Measurements from ENCODE around the gene L1CAM.

The L1CAM gene

DNA sequence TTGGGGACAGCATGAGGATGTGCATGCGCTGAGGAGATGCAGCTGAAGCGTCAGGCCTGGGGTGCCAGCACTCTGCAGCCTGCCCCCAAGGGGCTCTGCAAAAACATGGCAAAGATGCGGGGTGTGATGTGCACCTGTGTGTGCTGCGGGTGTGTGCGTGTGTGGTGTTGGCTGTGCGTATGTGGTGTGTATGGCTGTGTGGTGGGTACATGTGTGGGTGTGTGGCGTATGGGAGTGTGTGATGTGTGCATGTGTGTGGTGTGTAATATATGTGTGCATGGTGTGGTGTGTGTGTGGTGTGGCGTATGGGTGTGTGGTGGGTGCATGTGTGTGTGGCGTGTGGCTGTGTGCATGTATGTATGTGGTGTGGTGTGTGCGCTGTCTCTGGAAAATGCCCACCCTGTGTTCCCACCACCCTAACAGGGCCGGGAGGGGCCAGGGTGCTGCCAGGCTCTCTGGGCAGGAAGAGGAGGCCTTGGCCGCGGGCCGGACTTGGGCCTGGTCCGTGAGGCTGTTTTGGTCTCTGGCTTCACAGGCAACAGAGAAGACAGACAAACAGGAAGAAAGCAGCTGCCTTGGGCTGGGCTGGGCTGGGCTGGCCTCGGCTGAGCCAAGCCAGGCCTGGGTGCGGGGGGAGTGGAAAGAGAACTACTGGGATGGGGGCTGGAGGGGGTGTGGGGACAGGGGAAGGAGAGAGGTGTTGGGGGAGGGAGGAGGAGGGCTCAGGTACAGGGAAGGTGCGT is 17.4 kb upstream of the L1CAM start:
- no peak for DNase-seq

DNA sequence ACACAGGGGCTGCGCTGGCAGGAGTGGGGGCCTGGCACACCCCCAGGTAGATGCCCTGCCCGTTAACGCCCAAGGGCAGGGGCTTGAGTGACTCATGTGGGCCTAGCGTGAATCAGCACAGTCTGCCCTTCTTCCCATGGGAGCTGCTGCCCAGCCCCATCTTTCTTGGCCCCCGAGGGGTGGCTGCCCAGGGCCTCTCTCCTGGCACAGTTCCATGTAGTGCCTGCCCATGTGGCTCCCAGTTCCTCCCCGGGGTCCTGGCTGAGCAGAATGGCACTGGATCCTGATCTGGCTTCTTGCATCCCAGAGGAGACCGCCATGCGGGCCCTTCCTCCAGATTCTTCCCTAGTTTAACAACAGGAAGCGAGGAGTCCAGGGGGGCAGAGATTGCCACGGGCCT is 16.4 kb upstream of the L1CAM start:
- DNase-seq, result no peak

DNA sequence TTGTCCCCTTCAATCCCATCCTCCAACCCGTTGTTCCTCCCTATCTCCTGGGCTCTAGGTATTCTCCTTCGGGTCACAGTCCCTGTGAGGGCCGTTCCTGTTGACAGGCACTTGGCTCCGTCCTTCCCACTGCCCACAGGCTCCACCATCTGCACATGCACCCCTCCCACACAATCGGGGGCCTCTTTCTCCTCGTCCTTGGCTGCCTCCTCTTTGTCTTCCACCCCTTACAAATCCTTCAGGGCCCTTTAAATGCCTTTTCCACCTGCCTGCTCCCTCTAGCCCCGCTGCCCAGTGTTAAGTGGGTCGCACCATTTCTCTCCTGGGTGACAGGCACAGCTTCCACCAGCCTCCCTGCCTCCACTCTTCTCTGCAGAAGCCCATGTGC is 15.8 kb upstream of the L1CAM start:
- DNase-seq, result no peak

GRCh38 chrX:153900831-153901752 is 15.1 kb upstream of the L1CAM start:
- no peak for DNase-seq

DNA sequence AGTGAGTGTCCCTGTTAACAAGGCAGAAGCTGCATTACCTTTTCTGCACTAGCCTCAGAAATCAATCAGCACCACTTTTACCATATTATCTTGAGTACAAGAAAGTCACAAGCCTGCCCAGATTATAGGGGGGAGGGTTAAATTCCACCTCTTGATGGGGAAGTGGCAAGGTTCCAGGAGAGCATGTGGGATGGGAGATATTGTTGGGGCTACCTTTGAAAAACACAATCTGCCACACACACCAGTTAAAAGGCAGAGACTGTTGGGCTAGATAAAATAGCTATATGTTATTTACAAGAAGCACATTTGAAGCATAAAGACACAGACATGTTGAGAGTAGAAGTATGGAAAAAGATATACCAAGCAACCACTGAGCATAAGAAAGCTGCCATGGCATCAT is 11.9 kb upstream of the L1CAM start:
- no peak for DNase-seq

DNA sequence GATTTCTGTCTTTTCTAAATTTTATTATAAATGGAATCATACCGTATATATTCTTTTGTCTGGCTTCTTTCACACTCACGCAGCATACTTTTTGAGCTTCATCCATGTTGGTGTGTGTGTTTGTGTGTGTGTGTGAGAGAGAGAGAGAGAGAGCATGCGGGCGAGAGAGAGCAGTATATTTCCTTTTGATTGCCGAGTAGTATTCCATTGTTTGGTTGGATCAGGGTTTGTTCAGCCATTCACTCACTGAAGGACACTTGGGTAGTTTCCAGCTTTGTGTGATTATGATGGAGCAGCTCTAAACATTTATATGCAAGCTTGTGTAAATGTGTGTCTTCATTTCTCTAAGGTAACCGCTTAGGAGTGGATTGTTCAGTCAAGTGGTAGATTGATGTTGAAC is 3.1 kb upstream of the L1CAM start:
- no peak for DNase-seq

- DNase-seq, result no peak
These were observed 2.4 kb upstream of the L1CAM start for GRCh38 chrX:153888344-153888743.

DNA sequence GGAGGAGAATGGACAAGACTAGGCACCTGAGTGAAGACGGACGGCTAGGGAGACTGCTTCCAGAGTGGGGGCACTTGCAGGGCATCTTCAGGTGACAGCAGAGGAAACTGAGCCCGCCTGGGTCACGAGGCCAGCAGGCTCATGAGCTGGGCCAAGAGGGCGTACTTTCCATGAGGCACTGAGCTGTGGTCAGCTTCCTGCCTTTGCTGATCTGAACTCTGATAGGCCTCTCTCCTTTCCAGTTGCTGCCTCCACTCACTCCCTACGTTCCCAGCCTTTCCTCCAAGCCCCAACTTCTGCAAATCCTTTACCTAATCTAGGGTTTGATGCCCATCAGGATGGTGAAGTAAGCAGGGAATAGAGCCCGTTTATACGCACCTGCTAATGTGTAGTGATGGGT is 1.4 kb upstream of the L1CAM start:
- DNase-seq, result no peak

- DNase-seq, result no peak
These were observed 942 bp upstream of the L1CAM start for GRCh38 chrX:153886915-153887314.

- no peak for DNase-seq
These were observed 675 bp downstream of the L1CAM start for GRCh38 chrX:153885208-153885787.

- DNase-seq, result no peak
These were observed 1.4 kb downstream of the L1CAM start for GRCh38 chrX:153884590-153884989.

GRCh38 chrX:153884136-153884535 is 1.8 kb downstream of the L1CAM start:
- DNase-seq, result no peak

DNA sequence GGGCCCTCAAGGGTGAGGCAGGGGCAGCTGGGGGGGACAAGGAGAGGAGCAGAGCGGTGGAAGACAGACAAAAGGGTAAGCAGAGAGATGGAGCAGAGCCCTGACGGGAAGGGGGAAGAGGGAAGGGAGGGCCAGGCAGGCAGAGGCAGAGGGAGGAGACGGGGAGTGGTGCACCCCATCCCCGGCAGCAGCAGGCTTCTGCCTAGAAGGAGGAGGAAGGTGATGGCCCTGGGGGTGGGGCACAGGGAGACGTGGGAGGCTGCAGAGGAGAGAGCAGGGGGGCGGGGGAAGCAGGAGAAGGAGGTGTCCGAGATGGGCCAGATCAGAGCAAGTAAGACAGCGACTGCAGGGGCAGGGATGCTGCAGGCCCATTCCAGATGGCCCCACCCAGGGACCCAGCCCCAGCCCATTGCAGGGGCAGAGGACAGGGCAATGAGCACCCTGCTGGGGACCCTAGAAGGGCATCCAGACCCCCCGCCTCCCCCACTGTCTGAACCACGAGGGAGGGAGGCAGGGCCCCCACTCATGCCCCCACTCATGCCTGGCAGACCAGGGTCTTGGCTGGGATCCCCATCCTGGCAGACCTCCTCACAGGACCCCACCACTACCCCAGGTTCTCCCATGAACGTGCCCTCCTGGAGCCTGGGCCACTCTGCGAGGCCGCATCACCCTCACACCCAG is 2.7 kb downstream of the L1CAM start:
- no peak for DNase-seq

DNA sequence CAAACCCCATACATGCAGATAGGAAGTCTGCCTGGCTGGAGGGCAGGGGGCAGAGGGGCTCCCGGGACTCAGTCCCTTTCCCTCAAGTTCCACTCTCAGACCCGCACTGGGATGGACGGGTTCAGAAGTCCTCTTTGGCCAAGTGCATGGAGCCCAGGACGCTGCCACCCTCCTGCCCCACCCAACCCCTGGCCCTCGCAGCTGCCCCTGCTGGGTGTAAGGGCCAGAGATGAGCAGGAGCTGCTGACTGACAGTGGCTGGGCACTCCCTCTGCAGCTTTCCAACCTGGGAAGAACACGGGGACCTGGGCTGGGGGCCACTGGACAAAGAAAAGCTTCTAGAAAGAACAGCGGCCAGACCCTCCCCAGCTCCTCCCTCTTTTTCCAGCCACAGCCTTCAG is 3.4 kb downstream of the L1CAM start:
- no peak for DNase-seq

GRCh38 chrX:153882086-153882498 is 3.9 kb downstream of the L1CAM start:
- DNase-seq, result no peak

DNA sequence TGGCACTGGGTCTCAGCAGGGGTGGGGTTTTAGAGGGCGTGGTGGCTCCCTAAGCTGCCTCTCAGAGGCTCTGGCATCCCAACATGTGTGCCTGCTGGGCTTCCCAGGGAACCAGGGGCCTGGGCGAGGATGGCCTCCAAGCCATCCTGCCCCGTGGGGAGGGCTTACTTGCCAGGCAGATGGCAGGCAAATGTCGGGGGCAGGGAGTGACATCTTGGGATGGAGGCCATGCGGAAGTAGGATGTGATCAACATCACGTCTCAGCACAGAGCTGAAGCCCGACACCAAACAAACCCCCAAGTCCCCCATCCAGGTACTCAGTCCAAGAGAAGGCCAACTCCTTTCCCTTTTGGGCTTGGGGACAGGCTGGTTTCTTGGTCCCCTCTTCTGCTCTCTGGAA is 4.7 kb downstream of the L1CAM start:
- no peak for DNase-seq

DNA sequence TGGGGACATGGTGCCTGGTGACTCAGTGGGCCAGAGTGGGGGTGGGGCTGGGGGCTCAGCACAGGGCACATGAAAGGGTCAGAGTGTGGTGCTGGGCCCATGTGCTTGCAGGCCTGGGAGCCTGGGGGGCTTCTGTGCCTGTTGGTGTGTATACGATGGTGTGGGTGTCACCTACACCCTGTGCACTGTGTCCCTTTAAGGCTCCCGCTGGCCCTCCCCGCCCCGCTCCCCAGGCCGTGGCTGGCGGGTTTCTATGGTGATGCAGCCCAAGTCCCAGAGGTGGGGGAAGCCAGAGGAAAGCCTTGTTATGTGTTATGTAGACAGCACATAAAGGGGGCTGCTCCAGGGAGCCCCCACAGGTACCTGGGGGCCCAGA is 5.5 kb downstream of the L1CAM start:
- no peak for DNase-seq

GRCh38 chrX:153879741-153880439 is 6.1 kb downstream of the L1CAM start:
- no peak for DNase-seq

- no peak for DNase-seq
These were observed 6.9 kb downstream of the L1CAM start for GRCh38 chrX:153878969-153879653.

GRCh38 chrX:153878345-153878744 is 7.6 kb downstream of the L1CAM start:
- DNase-seq, result no peak

GRCh38 chrX:153877571-153878261 is 8.3 kb downstream of the L1CAM start:
- DNase-seq, result no peak

- DNase-seq, result no peak
These were observed 9.9 kb downstream of the L1CAM start for GRCh38 chrX:153876112-153876491.

All from NCI-H1048 (cell line).